Stimulated activated CD4-positive, alpha-beta T cell treated with anti-CD3 and anti-CD28 coated beads, Interleukin-12 subunit alpha, Interleukin-12 subunit beta, amount 100 ng/mL, for 24 hours (primary cell): ENCODE results near the gene TH.
"Not testable (repeated sequence)": the region's sequence is repeated elsewhere in the genome, so short reads cannot be mapped to it uniquely, and the experiment has no call there.

Experiments
- DNase-seq, 2 experiments: peaks; one replicate each; pipeline ENCODE4 v3.0.0-alpha.2; 2020; ENCODE audit warnings: low read depth in 2 of 2

The TH gene

DNA sequence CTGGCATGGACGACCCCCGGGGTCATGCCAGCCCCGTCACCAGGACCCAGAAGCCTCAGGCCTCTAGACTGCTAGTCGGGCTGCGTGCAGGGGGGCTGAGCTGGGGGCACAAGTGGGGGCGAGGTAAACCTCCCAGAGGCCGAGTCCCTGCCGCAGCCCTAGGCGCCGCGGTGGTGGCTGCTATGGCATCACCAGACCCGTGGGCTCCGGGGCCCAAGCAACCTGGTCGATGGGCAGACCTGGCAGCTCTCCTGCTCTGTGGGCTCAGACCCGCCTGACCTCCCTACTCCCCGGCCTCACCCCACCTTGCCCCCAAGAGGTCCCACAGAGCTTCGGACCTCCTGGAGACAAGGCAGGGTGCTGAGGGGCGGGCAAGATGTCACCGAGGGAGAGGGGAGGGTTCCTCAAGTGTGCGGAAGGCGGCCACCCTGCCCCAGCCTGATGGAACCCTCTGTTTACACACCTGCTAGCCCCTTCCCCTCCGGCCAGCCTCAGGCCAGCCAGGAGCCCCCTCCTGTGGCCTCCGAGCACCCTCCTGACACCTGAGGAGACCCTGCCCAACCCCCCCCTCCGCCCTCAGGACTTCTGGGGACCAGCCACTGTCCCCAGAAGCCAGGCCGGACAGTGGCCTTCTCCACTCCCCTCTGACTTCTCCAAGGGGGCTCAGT is 41.8 kb downstream of the TH start:
- no peak for DNase-seq

DNA sequence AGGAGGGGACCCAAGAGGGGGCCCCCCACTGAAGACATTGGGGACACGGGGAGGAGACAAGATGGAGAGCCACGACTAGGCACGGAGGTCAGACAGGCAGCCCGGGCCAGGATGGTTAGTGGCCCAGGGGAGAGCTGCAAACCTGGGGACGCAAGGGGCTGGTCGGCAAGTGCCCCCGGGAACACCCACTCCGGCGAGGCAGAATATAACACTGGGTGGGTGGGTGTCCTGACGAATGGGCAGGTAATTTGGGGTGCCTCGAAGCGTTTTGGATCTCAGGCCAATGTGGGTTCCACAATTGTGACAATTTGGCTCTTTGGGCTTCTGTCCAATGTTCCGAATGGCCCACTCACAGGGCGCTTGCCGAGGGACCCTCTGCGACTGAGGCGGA is 42.3 kb downstream of the TH start:
- DNase-seq: no peak

DNA sequence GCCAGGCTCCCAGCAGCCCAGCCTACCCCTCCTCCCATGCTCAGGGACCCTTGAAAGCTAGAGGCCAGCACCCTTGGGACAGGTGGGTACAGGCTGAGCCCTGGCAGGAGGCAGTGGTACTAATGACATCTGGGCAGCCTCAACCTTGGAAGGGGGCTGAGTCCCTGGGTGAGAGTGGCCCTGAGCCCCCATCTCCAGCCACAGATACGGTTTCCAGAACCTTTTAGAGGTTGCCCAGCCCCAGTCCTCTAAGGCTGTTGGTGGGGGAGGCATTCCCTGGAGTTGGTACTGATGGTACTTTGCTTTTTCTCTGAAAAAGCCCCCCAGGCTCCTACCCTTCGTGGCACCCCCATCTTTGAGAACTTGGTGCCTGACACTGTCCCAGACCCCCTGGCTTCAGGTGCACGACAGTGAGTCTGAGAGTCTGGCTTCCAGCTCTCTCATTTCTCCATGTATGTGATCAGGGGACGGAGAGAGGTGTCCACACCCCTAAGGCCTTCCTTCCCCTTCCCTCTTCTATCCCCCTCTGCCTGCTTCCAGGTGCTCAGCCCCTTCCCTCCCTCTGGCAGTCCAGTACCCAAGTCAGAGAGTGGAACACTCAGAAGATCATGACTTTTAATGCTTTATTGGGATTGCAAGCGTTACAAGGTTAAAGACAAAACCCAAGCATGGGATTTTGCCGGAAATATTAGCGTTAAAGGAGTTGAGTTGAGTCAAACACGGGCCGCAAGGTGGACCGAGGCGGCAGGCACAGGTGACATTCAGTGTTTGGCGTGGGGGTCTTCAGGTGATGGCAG is 42.9 kb downstream of the TH start:
- DNase-seq: no peak

DNA sequence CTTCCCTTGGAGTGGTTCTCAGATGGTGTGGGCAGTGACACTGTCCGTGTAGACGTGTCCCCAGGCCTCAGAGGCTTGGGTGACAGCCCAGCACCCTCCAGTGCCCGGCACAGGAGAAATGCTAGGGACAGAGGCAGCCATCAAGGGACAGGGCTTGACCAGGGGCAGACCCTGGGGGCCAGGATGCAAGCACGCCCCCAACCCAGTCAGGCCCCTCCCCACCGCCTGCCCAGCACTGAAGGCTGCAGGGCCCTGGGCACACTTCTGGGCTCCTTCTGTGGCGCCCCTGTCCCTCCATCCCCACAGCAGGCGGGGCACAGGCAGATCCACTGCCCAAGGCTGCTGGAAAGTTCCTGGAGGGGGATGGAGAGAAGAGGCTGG is 43.5 kb downstream of the TH start:
- DNase-seq: no peak

DNA sequence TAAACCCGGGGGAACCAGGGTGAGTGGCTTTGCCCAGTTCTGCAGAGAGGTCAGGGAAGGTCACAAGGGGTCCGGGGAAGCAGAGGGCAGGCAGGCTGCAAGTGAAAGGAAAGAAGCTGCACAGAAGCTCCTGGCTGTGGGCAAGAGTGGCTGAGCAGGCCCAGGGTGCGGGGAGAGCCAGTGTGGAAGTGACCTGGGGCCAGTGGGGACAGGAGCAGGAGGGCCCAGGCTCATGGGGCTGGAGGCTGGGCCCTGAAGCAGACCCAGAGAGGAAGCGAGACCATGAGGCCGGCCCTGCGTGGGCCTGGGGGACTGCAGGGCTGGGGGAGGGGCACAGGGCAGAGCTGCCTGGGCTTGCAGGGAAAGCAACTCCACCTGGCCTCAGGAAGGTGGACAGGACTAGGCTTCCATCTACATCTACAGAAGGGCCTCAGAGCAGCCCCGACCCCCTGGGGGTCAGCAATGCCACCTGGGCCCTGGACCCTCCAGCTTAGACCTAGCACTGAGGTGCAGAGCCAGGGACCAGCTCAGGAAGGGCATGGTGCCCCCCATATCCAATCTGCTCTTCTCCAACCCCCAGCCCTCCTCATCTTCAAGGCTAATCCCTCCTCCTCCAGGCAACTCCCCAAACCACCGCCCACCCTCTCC is 44.0 kb downstream of the TH start:
- DNase-seq: no peak

DNA sequence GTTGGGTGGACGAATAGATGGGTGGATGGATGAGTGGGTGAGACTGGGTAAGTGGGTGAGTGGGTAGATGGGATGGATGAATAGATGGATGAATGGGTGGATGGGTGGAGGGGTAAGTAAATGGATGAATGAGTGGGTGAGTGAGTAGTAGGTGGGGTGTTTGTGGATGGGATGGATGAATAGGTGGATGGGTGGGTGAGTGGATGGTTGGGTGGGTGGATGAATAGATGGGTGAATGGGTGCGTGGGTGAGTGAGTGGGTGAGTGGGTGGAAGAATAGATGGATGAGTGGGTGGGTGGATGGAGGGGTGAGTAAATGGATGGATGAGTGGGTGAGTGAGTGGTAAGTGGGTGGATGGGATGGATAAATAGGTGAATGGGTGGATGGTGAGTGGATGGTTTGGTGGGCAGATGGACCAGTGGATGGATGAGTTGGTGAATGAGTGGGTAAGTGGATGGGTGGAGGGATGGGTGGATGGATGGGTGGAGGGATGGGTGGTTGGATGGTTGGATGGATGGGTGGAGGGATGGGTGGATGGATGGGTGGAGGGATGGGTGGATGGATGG is 45.0 kb downstream of the TH start:
- DNase-seq: no peak

DNA sequence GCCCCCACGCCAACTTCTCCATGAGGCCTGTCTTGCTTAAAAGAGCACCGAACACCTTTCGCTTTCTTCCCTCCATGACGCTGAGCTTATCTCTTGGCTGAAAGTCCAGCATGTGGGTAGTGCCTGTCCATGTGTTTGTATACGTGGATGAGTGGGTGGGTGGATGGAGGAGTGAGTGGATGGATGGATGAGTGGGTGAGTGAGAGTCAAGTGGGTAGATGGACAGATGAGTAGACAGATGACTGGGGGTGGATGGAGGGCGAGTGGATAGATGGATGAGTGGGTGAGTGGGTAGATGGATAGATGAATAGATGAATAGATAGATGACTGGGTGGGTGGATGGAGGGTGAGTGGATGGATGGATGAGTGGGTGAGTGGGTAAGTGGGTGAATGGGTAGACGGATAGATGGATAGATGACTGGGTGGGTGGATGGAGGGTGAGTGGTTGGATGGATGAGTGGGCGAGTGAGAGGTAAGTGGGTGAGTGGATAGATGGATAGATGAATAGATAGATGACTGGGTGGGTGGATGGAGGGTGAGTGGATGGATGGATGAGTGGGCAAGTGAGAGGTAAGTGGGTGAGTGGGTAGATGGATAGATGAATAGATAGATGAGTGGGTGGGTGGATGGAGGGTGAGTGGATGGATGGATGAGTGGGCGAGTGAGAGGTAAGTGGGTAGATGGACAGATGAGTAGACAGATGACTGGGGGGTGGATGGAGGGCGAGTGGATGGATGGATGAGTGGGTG is 46.7 kb downstream of the TH start:
- not testable (repeated sequence) for DNase-seq

DNA sequence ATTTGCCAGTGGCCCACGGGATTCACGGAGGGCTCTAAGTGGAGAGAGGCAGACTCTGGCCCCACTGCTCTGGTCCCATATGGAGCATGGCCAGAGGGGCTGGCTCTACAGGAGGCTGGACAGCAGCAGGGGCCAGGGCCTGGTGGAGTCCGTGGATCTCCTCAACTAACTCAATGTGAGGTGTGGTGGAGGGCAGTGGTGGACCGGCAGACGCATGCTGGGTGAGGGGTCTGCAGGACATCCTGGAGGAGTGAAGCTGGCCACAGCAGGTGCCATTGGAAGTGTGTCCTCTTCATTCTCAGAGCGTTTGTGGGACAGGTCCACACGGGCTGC is 48.0 kb downstream of the TH start:
- DNase-seq: no peak

DNA sequence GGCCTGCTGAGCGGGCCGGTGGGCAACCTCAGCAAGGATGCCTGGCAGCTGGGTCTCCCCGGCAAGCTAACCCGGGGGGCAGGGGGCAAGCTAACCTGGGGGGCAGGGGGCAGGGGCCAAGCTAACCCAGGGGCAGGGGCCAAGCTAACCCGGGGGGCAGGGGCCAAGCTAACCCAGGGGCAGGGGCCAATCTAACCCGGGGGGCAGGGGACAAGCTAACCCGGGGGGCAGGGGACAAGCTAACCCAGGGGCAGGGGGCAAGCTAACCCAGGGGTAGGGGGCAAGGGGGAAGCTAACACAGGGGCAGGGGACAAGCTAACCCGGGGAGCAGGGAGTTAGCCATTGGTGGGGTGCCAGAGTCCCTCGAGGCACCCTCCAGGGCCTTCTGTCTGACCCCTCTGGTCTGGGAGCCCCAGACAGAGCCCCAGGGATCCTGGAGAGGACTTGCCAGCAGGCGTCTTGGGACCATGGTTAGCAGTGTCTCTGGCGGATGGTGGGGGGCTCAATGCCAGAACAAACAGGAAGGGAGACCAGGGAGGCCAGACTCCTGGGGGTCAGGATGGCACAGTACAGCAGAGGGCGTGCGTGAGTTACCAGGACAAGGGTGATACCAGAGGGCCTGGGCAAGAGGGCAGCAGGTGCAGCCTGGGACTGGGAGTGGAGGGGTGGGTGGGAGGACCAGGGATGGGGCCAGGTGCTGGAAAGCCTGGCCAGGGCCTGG is 48.5 kb downstream of the TH start:
- no peak for DNase-seq

DNA sequence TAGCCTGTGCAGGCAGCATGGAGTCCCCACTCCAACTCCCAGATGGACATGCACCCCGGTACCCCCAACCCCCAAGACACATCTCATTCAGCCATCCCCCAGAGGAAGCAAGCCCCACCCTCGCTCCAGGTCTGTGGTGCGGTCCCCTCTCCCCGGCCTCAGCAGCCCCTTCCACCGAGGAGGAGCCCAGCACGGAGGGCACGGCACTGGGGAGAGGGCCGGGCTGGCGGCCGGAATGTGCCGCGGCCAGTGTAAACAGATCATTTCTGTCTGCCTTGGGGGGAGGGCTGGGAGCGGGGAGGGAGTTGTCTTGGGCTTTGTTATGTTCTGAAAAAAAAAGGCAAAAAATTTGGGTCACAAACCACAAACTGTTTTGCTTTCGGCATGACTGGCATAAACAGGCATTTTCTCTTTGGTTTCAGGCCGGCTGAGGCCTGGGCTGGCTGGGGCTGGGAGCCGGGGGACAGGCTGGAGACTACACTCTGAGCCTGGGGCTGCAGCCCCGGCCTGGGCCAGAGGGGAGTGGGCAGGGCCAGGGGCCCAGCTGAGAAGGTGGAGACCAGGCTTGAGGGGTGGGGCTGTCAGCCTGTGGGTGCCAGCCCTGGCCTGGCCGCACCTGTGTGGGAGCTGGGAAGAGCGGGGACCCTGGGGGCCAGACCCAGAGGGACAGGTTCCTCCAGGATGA is 49.3 kb downstream of the TH start:
- no peak for DNase-seq

DNA sequence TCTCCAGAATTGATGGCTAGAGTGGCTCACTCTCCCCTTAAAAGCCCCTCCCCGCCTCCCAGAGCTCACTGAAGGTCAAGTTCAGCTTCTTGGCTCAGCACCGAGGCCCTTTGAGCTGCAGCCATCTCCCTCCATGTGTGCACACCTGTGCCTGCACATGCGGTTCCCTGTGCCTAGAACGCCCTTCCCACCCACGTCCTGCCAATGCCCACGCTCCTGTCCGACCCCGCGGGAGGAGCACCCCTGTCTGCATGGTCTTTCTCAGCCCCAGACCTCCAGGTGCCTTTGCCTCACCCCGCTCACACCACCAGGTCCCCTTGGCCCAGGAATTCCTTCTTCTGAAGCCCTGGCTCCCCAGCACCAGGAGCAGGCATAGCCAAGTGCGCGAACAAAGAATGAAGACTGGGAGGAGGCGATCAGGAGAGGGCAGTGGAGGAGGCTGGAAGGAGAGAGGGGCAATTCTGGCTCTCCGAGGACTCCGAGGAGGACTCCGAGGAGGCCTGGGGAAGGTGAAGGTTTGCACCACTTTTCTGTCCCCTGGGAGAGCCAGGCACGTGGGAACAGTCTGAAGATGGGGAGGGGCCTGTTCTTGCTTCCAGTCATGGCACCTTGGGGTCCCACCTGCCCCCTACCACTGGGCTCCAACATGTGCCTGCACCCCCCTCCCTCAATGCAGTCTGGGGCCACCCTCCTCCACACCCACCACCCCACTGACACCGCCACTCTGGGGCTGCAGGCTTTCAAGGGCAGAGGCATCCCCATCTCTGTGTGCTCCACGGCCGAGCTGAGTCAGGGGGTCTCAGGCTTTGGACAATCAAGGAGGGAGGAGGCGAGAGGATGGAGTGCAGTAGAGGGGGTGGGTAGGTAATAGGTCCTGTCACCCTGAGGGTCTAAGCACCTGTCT is 50.1 kb downstream of the TH start:
- no peak for DNase-seq

DNA sequence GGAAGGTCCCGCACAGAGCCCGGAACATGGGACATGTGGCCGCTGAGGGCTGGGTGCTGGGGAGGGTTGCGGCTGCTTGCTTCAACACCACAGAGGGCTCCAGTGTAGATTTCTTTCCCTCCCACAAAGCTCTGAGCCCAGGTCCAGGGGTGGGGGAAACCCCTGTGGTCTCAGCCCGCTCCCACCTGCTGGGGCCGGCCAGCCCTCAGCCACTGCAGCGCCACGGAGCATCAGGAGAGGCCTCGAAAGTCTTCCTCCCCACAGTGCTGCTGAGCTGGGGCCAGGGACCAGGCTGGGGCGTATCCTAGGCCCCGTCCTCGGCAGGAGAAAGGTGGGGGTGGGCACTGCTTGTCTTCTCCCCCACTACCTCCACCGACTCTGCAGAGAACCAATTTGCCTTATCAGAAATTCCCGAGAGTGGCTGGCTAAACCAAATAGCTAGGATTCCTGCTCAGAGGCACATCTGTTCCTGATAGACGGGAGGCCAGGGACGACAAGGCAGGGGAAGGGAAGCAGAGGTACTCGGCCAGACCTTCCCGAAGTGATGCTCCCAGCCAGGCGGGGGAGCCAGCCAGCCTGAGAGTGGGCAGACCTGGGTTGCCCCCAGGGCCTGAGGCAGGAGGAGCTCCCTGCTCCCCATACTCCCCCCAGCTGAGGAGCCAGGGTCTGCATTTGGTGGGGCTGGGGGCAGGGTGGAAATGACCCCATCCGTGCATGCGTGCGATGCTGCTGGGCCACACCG is 51.1 kb downstream of the TH start:
- DNase-seq: no peak

DNA sequence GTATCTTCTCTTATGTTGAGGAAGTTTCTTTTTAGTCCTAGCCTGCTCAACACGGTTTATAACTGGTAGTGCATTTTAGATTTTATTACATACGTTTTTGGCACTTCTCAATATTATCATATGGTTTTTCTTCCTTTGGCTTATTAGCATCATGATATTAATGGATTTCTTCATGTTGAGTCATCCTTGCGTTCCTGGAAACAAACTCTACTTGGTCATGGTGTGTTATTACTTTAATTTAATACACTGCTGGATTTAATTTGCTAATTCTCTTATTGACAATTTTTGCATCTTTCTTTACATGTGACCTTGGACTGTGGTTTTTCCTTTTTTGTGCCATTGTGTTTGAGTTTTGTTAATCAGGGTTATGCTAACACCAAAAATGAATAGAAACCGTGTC is 52.9 kb downstream of the TH start:
- no peak for DNase-seq

DNA sequence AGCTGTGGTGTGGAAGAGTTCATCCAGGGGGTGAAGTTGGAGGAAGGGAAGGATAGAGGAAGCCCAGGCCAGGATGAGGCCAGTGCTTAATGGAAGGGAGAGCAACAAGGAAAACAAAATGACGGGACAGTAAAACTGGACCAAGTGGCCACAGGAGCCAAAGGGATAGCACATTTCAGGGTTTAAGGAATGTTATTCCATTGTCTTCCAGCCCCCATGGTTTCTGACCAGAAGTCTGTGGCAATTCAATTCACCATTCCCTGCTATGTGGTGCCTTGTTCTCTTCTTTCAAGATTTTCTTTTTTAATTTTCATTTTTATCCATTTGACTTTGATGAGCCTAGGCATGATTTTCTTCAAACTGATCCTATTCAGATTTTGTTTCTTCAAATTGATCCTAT is 54.9 kb downstream of the TH start:
- DNase-seq: no peak

DNA sequence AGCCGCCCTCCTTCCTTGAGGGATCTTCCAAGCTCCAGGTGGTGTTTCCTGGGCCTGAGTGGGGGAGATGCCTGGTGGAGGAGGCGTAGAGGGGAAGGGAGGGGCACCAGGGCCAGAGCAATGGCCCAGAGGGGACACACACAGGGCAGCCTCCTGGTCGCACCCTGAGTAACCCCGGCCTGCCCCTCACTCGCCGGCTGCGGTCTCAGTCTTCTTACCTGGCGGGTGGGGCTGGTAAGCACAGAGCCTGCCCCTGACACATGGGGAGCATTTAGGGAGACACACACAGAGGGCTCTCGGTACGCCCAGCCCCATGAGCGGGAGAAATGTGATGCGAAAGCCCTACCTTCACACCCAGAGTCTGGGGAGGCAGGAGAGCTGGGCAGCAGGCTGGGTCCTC is 56.3 kb downstream of the TH start:
- DNase-seq: no peak

DNA sequence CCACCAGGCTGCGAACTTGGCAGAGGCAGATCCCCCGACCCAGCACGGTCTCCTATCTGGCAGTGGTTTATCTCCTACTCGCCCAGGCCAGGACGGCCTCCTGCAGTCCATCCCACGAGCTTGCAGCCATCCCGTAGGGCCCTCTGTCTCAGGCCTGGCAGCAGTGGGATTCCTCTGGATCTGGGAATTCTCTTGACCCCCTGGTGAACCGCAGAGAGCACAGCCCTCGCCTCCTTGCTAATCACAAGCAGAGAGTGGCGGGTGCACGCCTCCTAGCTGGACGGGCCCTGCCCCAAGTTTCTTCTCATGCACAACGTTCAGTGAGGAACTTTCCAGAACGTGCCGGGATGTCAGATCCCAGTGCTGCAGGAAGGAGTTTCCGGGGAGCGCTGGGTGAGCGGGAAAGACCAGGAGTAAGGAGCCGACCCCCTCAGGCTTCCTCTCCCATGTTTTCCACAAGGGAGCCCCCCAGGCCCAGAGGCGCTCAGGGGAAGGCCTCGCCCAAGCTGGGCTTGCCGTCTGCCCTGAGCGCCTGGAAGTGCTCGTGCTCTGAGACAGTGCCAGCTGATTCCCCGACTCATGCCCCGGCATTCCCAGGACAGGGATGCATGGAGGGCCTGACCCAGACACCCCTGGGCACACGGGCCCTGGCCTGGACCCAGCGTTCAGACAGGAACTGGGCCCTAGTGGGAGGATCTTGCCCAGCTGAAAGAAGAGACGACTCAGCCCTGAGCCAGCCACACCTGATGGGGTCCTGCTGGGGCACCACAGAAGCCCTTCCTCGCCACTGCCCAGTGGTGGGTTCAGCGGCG is 57.0 kb downstream of the TH start:
- DNase-seq: no peak
